Endodermal cell (in vitro differentiated cells): ENCODE results near the gene PHKA2. TPM values are rescaled to one million over a fixed set of nuclear protein-coding genes. Genes with fewer than 3 reads are reported as not detected.

ENCODE experiments used
- DNase-seq: peaks from one replicate; pipeline ENCODE4 v3.0.0-alpha.2; 2017
- H3K27ac ChIP-seq: 2 replicates; pipeline ENCODE4 v1.5.1; 2013; ENCODE audit warnings: mild to moderate bottlenecking, low read depth, low read length, moderate library complexity
- H3K27me3 ChIP-seq: 2 replicates; pipeline ENCODE4 v1.6.1; 2013; ENCODE audit warnings: mild to moderate bottlenecking, low read length, moderate library complexity; ENCODE audit not compliant: insufficient read depth, control insufficient read depth, poor library complexity, severe bottlenecking
- H3K36me3 ChIP-seq: 2 replicates; pipeline ENCODE4 v1.7.0; 2013; ENCODE audit warnings: mild to moderate bottlenecking, low read length, moderate library complexity; ENCODE audit not compliant: control insufficient read depth, insufficient read depth
- H3K4me1 ChIP-seq: one replicate; pipeline ENCODE4 v1.7.0; 2013; ENCODE audit warnings: low read length; ENCODE audit not compliant: control insufficient read depth, insufficient read depth
- H3K4me3 ChIP-seq: 2 replicates; pipeline ENCODE4 v1.5.1; 2013; ENCODE audit warnings: mild to moderate bottlenecking, low read length, moderate library complexity
- H3K9ac ChIP-seq: 2 replicates; pipeline ENCODE4 v1.6.1; 2013; ENCODE audit warnings: mild to moderate bottlenecking, low read length, moderate library complexity; ENCODE audit not compliant: poor library complexity, severe bottlenecking; ENCODE audit errors: extremely low read depth
- H3K9me3 ChIP-seq: 2 replicates; pipeline ENCODE4 v1.6.1; 2013; ENCODE audit warnings: mild to moderate bottlenecking, low read length, moderate library complexity; ENCODE audit not compliant: control insufficient read depth
- H3K27ac Mint-ChIP-seq: 2 replicates; pipeline ENCODE4 v1.8.0; 2020; ENCODE audit warnings: mixed read lengths
- H3K27me3 Mint-ChIP-seq: 2 replicates; pipeline ENCODE4 v1.8.0; 2021; ENCODE audit warnings: mild to moderate bottlenecking, mixed read lengths; ENCODE audit not compliant: insufficient read depth
- H3K36me3 Mint-ChIP-seq: 2 replicates; pipeline ENCODE4 v1.8.0; 2020; ENCODE audit warnings: low read depth, mixed read lengths
- H3K4me1 Mint-ChIP-seq: 2 replicates; pipeline ENCODE4 v1.8.0; 2020; ENCODE audit warnings: mixed read lengths
- H3K4me3 Mint-ChIP-seq: 2 replicates; pipeline ENCODE4 v1.8.0; 2020; ENCODE audit warnings: mild to moderate bottlenecking, moderate library complexity, mixed read lengths
- H3K9me3 Mint-ChIP-seq: 2 replicates; pipeline ENCODE4 v1.8.0; 2020; ENCODE audit warnings: mild to moderate bottlenecking, mixed read lengths
- CTCF ChIP-seq: fragments of 200-600 bp; sonication (generic); conservative IDR thresholded peaks from 2 replicates; pipeline ENCODE4 v1.5.0; 2021; ENCODE audit warnings: antibody characterized with exemption, mild to moderate bottlenecking
- whole genome bisulfite sequencing, 2 experiments: methylation state at CpG; one replicate each; pipeline versions ENCODE4 v1.1.5 to v1.1.7; 2013; ENCODE audit warnings: missing lambda C conversion rate in 2 of 2, mixed read lengths in 1 of 2; ENCODE audit not compliant: insufficient coverage in 1 of 2, insufficient read length in 1 of 2; 5-methylcytosine and 5-hydroxymethylcytosine counted together
- total RNA-seq, 2 donors: library from RNA; stranded (reverse); fragmentation: NEBNext Ultra II Directional in 1 of 2; extraction: Animal tissue kit (Norgen Biotek cat#: 25700) in 1 of 2; gene quantifications; 2 replicates in 1 of 2; 3 replicates in 1 of 2; pipeline ENCODE4 v1.2.1, GENCODE V29; 2021

Gene PHKA2
- total RNA-seq, 2 donors from 2014 or later = 32.5 to 33.0 TPM

GRCh38 chrX:18875256-18875878, 108.5 kb downstream of the PHKA2 start:
- Mint-ChIP-seq H3K4me3 (no peak overlapping the region), H3K27me3 (peaks cover 2% of the 10 kb centered on the region), H3K27ac (no peak overlapping the region), H3K36me3 (no peaks in the 10 kb centered on the region), H3K9me3 (peaks cover 60% of the 10 kb centered on the region), H3K4me1 (no peaks in the 10 kb centered on the region)
- Histone ChIP-seq H3K27me3 (no peaks in the 10 kb centered on the region), H3K27ac (no peak overlapping the region), H3K36me3 (no peaks in the 10 kb centered on the region), H3K4me3 (no peak overlapping the region), H3K9me3 (no peaks in the 10 kb centered on the region), H3K9ac (no peak overlapping the region), H3K4me1 (no peaks in the 10 kb centered on the region)
- peak; percentile 44 for DNase-seq
- no peak for TF ChIP-seq CTCF
- 89 to 100% methylated on average over 1 to 14 of the region's 15 CpGs for WGBS, 2 experiments

- Histone ChIP-seq H3K27me3 (no peaks in the 10 kb centered on the region), H3K4me1 (no peaks in the 10 kb centered on the region), H3K36me3 (no peaks in the 10 kb centered on the region), H3K4me3 (no peak overlapping the region), H3K9me3 (no peaks in the 10 kb centered on the region), H3K9ac (no peak overlapping the region), H3K27ac (no peak overlapping the region)
- peaks cover 58% of the 10 kb centered on the region for H3K9me3 Mint-ChIP-seq
- H3K27ac Mint-ChIP-seq = no peak overlapping the region
- H3K4me3 Mint-ChIP-seq = no peak overlapping the region
- no peaks in the 10 kb centered on the region for H3K4me1 Mint-ChIP-seq
- WGBS, 2 experiments = 93 to 95% methylated on average over 15 to 25 of the region's 27 CpGs
- peaks cover 2% of the 10 kb centered on the region for H3K27me3 Mint-ChIP-seq
- TF ChIP-seq CTCF = no peak
- no peak for DNase-seq
- H3K36me3 Mint-ChIP-seq = no peaks in the 10 kb centered on the region
Measured at GRCh38 chrX:18874560-18875255, 109.2 kb downstream of the PHKA2 start.

- Mint-ChIP-seq H3K36me3 (no peaks in the 10 kb centered on the region), H3K4me3 (no peak overlapping the region), H3K9me3 (peaks cover 64% of the 10 kb centered on the region), H3K27ac (no peak overlapping the region), H3K4me1 (no peaks in the 10 kb centered on the region), H3K27me3 (peaks cover 2% of the 10 kb centered on the region)
- TF ChIP-seq CTCF = no peak
- Histone ChIP-seq H3K36me3 (no peaks in the 10 kb centered on the region), H3K9me3 (no peaks in the 10 kb centered on the region), H3K27me3 (no peaks in the 10 kb centered on the region), H3K4me3 (no peak overlapping the region), H3K9ac (no peak overlapping the region), H3K27ac (no peak overlapping the region), H3K4me1 (no peaks in the 10 kb centered on the region)
- WGBS, 2 experiments = 89 to 93% methylated on average over 8 to 12 of the region's 12 CpGs
- DNase-seq = no peak
Measured at GRCh38 chrX:18873836-18874235, 110.1 kb downstream of the PHKA2 start.
